GM20000 (cell line): ENCODE results near the gene KCNB1.
"Not testable (repeated sequence)": the region's sequence is repeated elsewhere in the genome, so short reads cannot be mapped to it uniquely, and the experiment has no call there.

Source experiments
- DNase-seq: peaks from one replicate; pipeline ENCODE4 v3.0.0; 2012; ENCODE audit warnings: low spot score
- TF ChIP-seq, protein P1 (sequence below): IDR thresholded peaks from 2 replicates; pipeline ENCODE4 v1.5.1; 2012; ENCODE audit warnings: mild to moderate bottlenecking, control low read depth; ENCODE audit errors: extremely low read depth, missing control alignments

KCNB1 gene

DNA sequence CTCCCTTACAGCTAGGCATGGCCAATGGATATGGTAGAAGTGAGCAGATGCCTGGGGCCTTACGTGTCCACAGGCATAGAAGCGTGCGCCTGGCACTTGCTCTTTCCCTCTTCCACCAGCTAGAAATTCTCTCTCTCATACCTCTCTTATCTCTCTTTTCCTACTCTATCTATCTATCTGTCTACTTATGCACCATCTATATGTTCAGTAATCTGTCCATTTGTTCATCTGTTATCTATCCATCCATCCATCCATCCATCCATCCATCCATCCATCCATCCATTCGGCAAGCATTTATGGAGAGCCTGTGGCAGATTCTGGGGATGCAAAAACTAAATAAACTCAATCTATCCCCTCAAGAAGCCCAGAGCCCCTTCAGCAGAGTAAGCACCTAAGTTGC lies 70.2 kb downstream of the KCNB1 start:
- DNase-seq, result no peak

DNA sequence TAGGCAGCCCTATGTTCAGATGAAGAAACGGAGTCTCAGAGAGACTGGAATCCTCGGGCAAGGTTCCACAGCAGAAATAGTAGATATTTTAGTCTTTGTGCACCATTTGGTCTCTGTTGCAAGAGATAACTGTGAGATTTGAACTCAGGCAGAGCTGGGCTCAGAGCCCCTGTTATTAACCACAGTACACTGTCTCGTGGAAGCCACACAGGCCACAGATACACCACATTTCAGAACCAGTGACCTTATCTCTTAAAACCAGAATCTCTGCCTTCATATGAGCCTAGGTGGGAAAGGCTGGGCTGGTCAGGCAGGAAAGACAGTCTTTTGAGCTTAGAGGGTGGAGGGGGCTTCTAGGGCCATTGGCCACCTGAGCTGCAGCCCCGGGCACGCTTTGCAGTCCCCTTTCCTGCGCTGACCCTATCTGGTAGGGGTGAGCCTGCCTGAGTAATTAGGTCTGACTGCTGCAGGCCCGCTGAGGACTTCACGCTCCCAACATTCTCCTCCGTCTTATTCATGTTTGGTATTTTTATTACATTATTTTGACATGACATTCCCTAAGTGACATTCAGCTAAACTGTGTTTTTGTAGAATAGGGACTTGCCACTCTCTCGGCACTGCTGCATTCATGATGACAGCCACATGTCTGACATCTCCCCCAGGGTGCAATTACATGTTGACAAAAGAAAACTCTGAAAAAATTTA lies 71.1 kb downstream of the KCNB1 start:
- no peak for DNase-seq
- TF ChIP-seq, protein P1, sequence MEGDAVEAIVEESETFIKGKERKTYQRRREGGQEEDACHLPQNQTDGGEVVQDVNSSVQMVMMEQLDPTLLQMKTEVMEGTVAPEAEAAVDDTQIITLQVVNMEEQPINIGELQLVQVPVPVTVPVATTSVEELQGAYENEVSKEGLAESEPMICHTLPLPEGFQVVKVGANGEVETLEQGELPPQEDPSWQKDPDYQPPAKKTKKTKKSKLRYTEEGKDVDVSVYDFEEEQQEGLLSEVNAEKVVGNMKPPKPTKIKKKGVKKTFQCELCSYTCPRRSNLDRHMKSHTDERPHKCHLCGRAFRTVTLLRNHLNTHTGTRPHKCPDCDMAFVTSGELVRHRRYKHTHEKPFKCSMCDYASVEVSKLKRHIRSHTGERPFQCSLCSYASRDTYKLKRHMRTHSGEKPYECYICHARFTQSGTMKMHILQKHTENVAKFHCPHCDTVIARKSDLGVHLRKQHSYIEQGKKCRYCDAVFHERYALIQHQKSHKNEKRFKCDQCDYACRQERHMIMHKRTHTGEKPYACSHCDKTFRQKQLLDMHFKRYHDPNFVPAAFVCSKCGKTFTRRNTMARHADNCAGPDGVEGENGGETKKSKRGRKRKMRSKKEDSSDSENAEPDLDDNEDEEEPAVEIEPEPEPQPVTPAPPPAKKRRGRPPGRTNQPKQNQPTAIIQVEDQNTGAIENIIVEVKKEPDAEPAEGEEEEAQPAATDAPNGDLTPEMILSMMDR, result no peak

More for the DNA sequence above, 70.2 kb downstream of the KCNB1 start:
- TF ChIP-seq, protein P1, result no peak

DNA sequence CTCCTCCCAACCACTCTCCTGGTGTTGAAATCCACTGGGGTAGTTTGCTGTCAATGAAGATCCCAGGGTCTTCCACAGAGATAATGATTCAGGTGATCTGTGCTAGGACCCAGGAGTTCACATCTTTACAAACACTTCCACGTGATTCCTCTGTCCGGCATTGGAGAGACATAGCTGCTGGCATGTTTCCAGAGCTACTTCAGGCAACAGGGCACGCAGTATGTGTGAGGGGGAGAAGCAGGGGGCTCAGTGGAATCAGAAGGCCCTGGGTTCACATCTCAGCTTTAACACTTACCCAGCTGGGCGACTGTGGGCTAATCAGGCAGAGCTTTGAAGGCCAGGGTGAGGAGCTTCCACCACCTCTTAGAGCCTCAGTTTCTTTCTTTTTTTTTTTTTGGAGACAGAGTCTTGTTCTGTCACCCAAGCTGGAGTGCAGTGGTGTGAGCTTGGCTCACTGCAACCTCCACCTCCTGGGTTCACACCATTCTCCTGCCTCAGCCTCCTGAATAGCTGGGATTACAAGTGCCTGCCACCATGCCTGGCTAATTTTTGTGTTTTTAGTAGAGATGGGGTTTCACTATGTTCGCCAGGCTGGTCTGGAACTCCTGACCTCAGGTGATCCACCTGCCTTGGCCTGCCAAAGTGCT lies 72.4 kb downstream of the KCNB1 start:
- not testable (repeated sequence) for DNase-seq

DNA sequence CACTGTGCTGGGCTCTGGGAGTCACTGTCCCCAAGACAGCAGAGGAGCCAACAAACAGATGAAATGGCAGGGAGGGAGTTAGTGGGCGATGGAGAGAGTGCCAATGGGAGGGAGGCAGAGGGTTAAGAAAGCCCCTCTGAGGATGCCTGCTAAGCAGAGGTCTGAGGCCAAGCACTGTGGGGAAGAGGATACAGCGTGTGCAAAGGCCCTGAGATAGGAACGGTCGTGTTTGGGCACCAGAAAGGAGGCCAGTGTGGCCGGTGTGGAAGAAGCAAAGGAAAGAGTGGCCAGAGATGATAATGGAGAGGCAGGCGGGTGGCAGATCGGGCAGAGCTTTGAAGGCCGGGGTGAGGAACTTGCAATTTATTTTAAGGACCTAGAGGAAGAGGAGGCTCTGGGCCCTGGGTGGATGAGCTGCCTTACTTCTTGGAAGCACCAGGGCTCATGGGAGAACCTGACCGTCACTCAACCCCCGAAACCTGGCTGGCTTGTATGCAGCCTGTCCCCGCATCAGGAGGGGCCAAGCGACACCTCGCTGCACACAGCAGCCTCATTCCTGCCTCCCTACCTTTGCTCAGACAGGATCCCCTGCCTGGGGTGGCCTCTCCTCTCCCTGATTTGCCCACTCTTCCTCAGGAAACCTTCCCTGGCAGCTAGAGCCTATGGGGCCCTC lies 73.0 kb downstream of the KCNB1 start:
- no peak for DNase-seq
- TF ChIP-seq, protein P1, result no peak

DNA sequence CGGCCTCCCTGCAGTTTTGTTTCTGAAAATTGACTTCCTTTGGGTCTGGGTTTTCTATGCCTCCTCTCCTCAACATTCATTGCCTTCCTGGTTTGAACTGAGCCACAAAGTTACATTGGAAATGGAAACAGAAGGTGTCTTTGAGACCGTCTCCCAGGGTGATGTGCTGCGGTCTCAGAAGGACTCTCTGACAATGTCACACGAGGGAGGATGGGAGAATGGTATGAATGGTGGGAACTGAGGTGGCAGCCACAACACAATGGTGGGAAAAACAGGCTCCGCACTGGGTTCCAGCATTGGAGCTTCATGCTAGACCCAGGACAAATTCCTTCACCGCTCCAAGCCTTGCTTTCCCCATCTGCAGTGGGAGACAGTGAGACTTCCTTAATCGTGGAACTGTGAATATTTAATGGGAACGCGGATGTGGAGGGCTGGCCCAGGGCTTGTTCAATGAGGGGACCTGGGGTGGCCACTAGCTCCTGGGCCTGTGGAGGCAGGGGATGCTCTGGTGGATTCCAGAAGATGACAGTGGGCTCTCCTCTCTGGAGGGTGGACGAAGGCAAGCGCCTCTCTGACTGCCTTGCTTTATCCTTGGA lies 73.9 kb downstream of the KCNB1 start:
- no peak for DNase-seq
- TF ChIP-seq, protein P1, result no peak

DNA sequence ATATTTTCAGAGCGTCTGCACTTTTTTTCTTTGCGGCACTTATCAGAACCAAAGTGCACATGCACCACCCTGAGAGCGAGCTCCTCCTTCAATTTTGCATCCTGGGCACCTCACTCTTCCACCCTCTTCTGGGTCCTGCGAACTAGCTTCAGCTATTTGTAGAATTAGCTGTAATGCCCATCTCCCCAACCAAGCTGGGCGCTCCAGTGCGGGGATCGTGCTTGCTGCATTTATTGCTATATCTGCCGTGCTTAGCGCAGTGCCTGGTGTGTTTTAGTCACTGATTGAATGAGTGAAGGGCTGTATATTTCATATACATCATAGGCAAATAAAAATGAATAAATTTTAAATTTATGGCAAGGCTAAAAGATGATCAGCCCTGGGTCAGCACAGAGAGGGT lies 75.8 kb downstream of the KCNB1 start:
- TF ChIP-seq, protein P1, result no peak
- DNase-seq, result no peak

DNA sequence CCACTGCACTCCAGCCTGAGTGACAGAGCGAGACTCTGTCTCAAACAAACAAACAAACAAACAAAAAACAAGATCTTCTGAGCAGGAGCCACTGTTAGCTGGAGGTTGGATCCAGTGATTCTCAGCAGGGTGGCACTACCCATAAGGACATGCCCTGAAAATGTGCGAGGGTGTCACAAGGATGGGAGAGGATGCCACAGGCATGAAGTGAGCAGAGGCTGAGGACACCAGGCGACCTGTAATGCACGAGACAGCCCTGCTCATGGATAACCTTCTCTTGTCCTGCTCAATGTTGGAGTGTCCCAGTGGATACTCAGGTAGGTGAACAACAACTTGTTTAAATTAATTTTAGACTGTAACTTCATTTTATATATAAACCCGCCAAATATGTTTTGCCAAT lies 76.8 kb downstream of the KCNB1 start:
- TF ChIP-seq, protein P1, result no peak
- no peak for DNase-seq
